Measurements from ENCODE around the gene PLCB1. TPM values are rescaled to one million over a fixed set of nuclear protein-coding genes. Genes with fewer than 3 reads are reported as not detected.

PLCB1 gene
- total RNA-seq, 2 experiments from 2014 or later: 3.1 to 3.6 TPM

DNA sequence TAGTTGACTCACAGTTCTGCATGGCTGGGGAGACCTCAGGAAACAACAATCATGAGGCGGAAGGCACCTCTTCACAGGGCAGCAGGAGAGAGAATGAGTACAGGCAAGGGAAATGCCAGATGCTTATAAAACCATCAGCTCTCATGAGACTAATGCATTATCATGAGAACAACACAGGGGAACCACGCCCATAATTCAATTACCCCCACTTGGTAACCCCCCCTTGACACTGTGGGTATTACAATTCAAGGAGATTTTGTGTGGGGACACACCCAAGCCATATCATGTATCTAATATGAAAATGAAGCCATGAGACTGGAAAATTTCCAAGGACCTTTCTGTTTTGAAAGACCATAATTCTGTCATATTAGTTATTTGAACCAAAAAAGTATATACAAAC is 594.4 kb downstream of the PLCB1 start:
- ChIA-PET POLR2A (no interaction called here), CTCF (no interaction called here)
- H3K4me1 Mint-ChIP-seq (ENCODE audit: low read depth): no peaks in the 10 kb centered on the region
- no peak overlapping the region for H3K4me3 Mint-ChIP-seq
- DNase-seq (no peak), ATAC-seq (no peak)
- H3K27ac Mint-ChIP-seq: no peak overlapping the region
- intact Hi-C loops (cut with micrococcal nuclease): no loop called here
- no peaks in the 10 kb centered on the region for H3K9me3 Mint-ChIP-seq
- TF ChIP-seq, protein P1, sequence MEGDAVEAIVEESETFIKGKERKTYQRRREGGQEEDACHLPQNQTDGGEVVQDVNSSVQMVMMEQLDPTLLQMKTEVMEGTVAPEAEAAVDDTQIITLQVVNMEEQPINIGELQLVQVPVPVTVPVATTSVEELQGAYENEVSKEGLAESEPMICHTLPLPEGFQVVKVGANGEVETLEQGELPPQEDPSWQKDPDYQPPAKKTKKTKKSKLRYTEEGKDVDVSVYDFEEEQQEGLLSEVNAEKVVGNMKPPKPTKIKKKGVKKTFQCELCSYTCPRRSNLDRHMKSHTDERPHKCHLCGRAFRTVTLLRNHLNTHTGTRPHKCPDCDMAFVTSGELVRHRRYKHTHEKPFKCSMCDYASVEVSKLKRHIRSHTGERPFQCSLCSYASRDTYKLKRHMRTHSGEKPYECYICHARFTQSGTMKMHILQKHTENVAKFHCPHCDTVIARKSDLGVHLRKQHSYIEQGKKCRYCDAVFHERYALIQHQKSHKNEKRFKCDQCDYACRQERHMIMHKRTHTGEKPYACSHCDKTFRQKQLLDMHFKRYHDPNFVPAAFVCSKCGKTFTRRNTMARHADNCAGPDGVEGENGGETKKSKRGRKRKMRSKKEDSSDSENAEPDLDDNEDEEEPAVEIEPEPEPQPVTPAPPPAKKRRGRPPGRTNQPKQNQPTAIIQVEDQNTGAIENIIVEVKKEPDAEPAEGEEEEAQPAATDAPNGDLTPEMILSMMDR (IDR thresholded peaks at IDR 0.05): no peak
- no peaks in the 10 kb centered on the region for H3K27me3 Mint-ChIP-seq
- H3K36me3 Mint-ChIP-seq (ENCODE audit: low read depth): no peaks in the 10 kb centered on the region

- TF ChIP-seq, protein P1 (IDR thresholded peaks at IDR 0.05): no peak
- H3K4me1 Mint-ChIP-seq (ENCODE audit: low read depth): no peaks in the 10 kb centered on the region
- DNase-seq (no peak), ATAC-seq (no peak)
- intact Hi-C loops (cut with micrococcal nuclease): no loop called here
- no peaks in the 10 kb centered on the region for H3K9me3 Mint-ChIP-seq
- no peaks in the 10 kb centered on the region for H3K27me3 Mint-ChIP-seq
- POLR2A ChIA-PET: no interaction called here
- H3K36me3 Mint-ChIP-seq (ENCODE audit: low read depth): no peaks in the 10 kb centered on the region
- H3K4me3 Mint-ChIP-seq: no peak overlapping the region
- CTCF ChIA-PET: interaction anchor here (1.0 to 1.7 kb wide), 3 partner anchors 13 to 603 kb away, joined by 3 to 12 read pairs (median 4); partner anchors contain the start of gene PLCB1
- no peak overlapping the region for H3K27ac Mint-ChIP-seq
These were observed 602.9 kb downstream of the PLCB1 start for GRCh38 chr20:8735014-8735413.

GRCh38 chr20:8735674-8736073 is 603.6 kb downstream of the PLCB1 start:
- ATAC-seq (no peak), DNase-seq (no peak)
- no peaks in the 10 kb centered on the region for H3K36me3 Mint-ChIP-seq (ENCODE audit: low read depth)
- H3K4me3 Mint-ChIP-seq: no peak overlapping the region
- POLR2A ChIA-PET: interaction anchor here (0.7 kb wide), 1 partner anchor 721 kb away, joined by 3 read pairs; no protein-coding TSS in a partner anchor
- H3K9me3 Mint-ChIP-seq: no peaks in the 10 kb centered on the region
- H3K4me1 Mint-ChIP-seq (ENCODE audit: low read depth): no peaks in the 10 kb centered on the region
- no peak overlapping the region for H3K27ac Mint-ChIP-seq
- intact Hi-C loops (cut with micrococcal nuclease): no loop called here
- no peaks in the 10 kb centered on the region for H3K27me3 Mint-ChIP-seq
- TF ChIP-seq, protein P1 (IDR thresholded peaks at IDR 0.05): no peak
- CTCF ChIA-PET: interaction anchor here (0.7 to 1.5 kb wide), 3 partner anchors 14 to 604 kb away, joined by 3 to 11 read pairs (median 4); partner anchors contain the start of gene PLCB1

DNA sequence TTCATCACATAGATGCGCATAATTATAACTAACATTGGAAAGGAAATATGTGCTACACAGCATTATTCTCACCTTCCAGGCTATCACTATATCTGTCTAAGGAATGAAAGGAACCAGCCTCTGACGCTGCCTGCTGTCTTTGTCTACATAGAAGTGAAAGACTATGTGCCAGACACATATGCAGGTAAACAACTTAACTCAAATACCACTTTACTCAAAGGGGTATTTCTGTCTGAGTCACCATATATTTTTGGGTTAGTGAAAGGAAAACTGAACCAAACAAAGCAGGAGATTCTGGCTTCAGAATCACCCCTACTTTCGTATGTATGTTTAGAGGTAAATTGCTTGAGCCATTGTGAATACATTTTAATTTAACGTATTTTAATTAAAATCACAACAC is 608.2 kb downstream of the PLCB1 start:
- H3K27me3 Mint-ChIP-seq: no peaks in the 10 kb centered on the region
- ATAC-seq (peak; percentile 49), DNase-seq (peak; percentile 10)
- no peaks in the 10 kb centered on the region for H3K9me3 Mint-ChIP-seq
- intact Hi-C loops (cut with micrococcal nuclease): no loop called here
- H3K36me3 Mint-ChIP-seq (ENCODE audit: low read depth): no peaks in the 10 kb centered on the region
- no peak overlapping the region for H3K4me3 Mint-ChIP-seq
- TF ChIP-seq, protein P1 (IDR thresholded peaks at IDR 0.05): no peak
- POLR2A ChIA-PET: no interaction called here
- H3K27ac Mint-ChIP-seq: no peak overlapping the region
- H3K4me1 Mint-ChIP-seq (ENCODE audit: low read depth): peaks cover 6% of the 10 kb centered on the region
- CTCF ChIA-PET: interaction anchor here (0.8 kb wide), 1 partner anchor 18 kb away, joined by 3 read pairs; no protein-coding TSS in a partner anchor

- Mint-ChIP-seq H3K4me1 (ENCODE audit: low read depth) (peaks cover 6% of the 10 kb centered on the region), H3K27ac (no peak overlapping the region), H3K27me3 (no peaks in the 10 kb centered on the region), H3K9me3 (no peaks in the 10 kb centered on the region), H3K4me3 (no peak overlapping the region), H3K36me3 (ENCODE audit: low read depth) (no peaks in the 10 kb centered on the region)
- intact Hi-C loops (cut with micrococcal nuclease): no loop called here
- DNase-seq: no peak
- no peak for ATAC-seq
- POLR2A ChIA-PET: no interaction called here
- TF ChIP-seq, protein P1 (IDR thresholded peaks at IDR 0.05): no peak
- CTCF ChIA-PET: interaction anchor here (0.7 to 1.4 kb wide), 2 partner anchors 15 to 533 kb away, joined by 3 read pairs; no protein-coding TSS in a partner anchor
These were observed 612.3 kb downstream of the PLCB1 start for GRCh38 chr20:8744228-8744844.
